HepG2 (cell line): ENCODE data around the gene ASPHD1. TPM values are rescaled to one million over a fixed set of nuclear protein-coding genes. Genes with fewer than 3 reads are reported as not detected.

Experiments
- JUN ChIP-seq: sonication (generic); formaldehyde crosslinking; IDR thresholded peaks from 2 replicates; pipeline ENCODE4 v1.4.0; 2020; ENCODE audit warnings: mild to moderate bottlenecking, missing genetic modification reagents
- KDM5A ChIP-seq: fragments of 200-600 bp; sonication (generic); IDR thresholded peaks from 2 replicates; pipeline ENCODE4 v1.7.0; 2018; ENCODE audit warnings: antibody characterized with exemption, mild to moderate bottlenecking, low read length, borderline replicate concordance
- KLF13 ChIP-seq: sonication (generic); formaldehyde crosslinking; IDR thresholded peaks from 2 replicates; pipeline ENCODE4 v1.4.0; 2020; ENCODE audit warnings: mild to moderate bottlenecking, missing genetic modification reagents
- MAFG ChIP-seq: sonication (generic); formaldehyde crosslinking; IDR thresholded peaks from 2 replicates; pipeline ENCODE4 v1.5.1; 2020; ENCODE audit warnings: mild to moderate bottlenecking, missing genetic modification reagents
- MAX ChIP-seq: IDR thresholded peaks from 2 replicates; pipeline ENCODE4 v1.6.1; 2012; ENCODE audit warnings: inconsistent platforms
- MLX ChIP-seq: IDR thresholded peaks from 2 replicates; pipeline ENCODE4 v1.6.1; 2016
- NFYB ChIP-seq: sonication (generic); formaldehyde crosslinking; IDR thresholded peaks from 2 replicates; pipeline ENCODE4 v1.4.0; 2020; ENCODE audit warnings: missing genetic modification reagents
- THAP9 ChIP-seq: sonication (generic); formaldehyde crosslinking; IDR thresholded peaks from 2 replicates; pipeline ENCODE4; 2020; ENCODE audit warnings: missing genetic modification reagents, mild to moderate bottlenecking, borderline replicate concordance
- UBTF ChIP-seq: sonication (generic); formaldehyde crosslinking; IDR thresholded peaks from 2 replicates; pipeline ENCODE4 v1.4.0; 2020; ENCODE audit warnings: mild to moderate bottlenecking, missing genetic modification reagents
- YEATS4 ChIP-seq: sonication (generic); formaldehyde crosslinking; IDR thresholded peaks from 2 replicates; pipeline ENCODE4 v1.4.0; 2020; ENCODE audit warnings: missing genetic modification reagents, borderline replicate concordance
- ZBTB38 ChIP-seq: sonication (generic); formaldehyde crosslinking; IDR thresholded peaks from 2 replicates; pipeline ENCODE4 v1.5.1; 2020; ENCODE audit warnings: mild to moderate bottlenecking, missing genetic modification reagents
- ZFP37 ChIP-seq: sonication (generic); formaldehyde crosslinking; IDR thresholded peaks from 2 replicates; pipeline ENCODE4 v1.4.0; 2020; ENCODE audit warnings: missing genetic modification reagents, borderline replicate concordance
- ZFP91 ChIP-seq: sonication (generic); formaldehyde crosslinking; IDR thresholded peaks from 2 replicates; pipeline ENCODE4 v1.9.0; 2022; ENCODE audit warnings: missing genetic modification reagents, mild to moderate bottlenecking, borderline replicate concordance
- ZNF350 ChIP-seq: sonication (generic); formaldehyde crosslinking; IDR thresholded peaks from 2 replicates; pipeline ENCODE4 v1.4.0; 2020; ENCODE audit warnings: mild to moderate bottlenecking, low read depth, missing genetic modification reagents, borderline replicate concordance
- ZNF570 ChIP-seq: sonication (generic); formaldehyde crosslinking; IDR thresholded peaks from 2 replicates; pipeline ENCODE4 v1.4.0; 2020; ENCODE audit warnings: mild to moderate bottlenecking, missing genetic modification reagents, borderline replicate concordance
- ZNF772 ChIP-seq: sonication (generic); formaldehyde crosslinking; IDR thresholded peaks from 2 replicates; pipeline ENCODE4 v1.5.0; 2020; ENCODE audit warnings: mild to moderate bottlenecking, missing genetic modification reagents
- polyA plus RNA-seq, 8 experiments: library from polyadenylated mRNA; depleted of rRNA in 3 of 8; stranded (reverse) in 7 of 8; unstranded in 1 of 8; fragments of >200 nt; fragmentation: Illumina TruSeq in 4 of 8; extraction: Trizol in 4 of 8; gene quantifications; 2 replicates each; pipeline versions ENCODE4 v1.2.1 to v1.2.3, GENCODE V29; 2011 to 2016; ENCODE audit warnings: low read depth in 4 of 8, missing spikeins in 1 of 8, mixed read lengths in 1 of 8; ENCODE audit not compliant: insufficient read depth in 1 of 8
- total RNA-seq, 5 experiments: library from RNA; depleted of rRNA; stranded (reverse); fragments of >200 nt; fragmentation: Illumina TruSeq; extraction: Trizol; gene quantifications; 2 replicates each; pipeline ENCODE4 v1.2.3, GENCODE V29; 2016; ENCODE audit warnings: low read depth in 1 of 5

ASPHD1 gene
- total and polyA plus RNA-seq, 2 of the 13 experiments (the other 11 are each of a cell fraction or from before 2014, with no cell fraction given): 13.1 to 19.7 TPM

- TF ChIP-seq KDM5A (no peak), KLF13 (CRISPR knock-in tag) (0 out of 2 replicates have a peak, but pooled peaks have one; percentile 42), THAP9 (0 out of 2 replicates have a peak, but pooled peaks have one; percentile 23), ZNF772 (CRISPR knock-in tag) (no peak), MAFG (no peak), MLX (CRISPR knock-in tag) (no peak), JUN (no peak), ZFP91 (peak; percentile 70; the same call in 1 of the 2 replicates), ZFP37 (CRISPR knock-in tag) (no peak), YEATS4 (no peak), ZNF570 (CRISPR knock-in tag) (0 out of 2 replicates have a peak, but pooled peaks have one; percentile 25), MAX (0 out of 2 replicates have a peak, but pooled peaks have one; percentile 12), ZBTB38 (CRISPR knock-in tag) (0 out of 2 replicates have a peak, but pooled peaks have one; percentile 26), UBTF (CRISPR knock-in tag) (0 out of 2 replicates have a peak, but pooled peaks have one; percentile 9), NFYB (CRISPR knock-in tag) (0 out of 2 replicates have a peak, but pooled peaks have one; percentile 2), ZNF350 (CRISPR knock-in tag) (0 out of 2 replicates have a peak, but pooled peaks have one; percentile 30)
These were observed 7.9 kb upstream of the ASPHD1 start (continued) for GRCh38 chr16:29892458-29892813.
